ENCODE data around the gene MSX1.

DNA sequence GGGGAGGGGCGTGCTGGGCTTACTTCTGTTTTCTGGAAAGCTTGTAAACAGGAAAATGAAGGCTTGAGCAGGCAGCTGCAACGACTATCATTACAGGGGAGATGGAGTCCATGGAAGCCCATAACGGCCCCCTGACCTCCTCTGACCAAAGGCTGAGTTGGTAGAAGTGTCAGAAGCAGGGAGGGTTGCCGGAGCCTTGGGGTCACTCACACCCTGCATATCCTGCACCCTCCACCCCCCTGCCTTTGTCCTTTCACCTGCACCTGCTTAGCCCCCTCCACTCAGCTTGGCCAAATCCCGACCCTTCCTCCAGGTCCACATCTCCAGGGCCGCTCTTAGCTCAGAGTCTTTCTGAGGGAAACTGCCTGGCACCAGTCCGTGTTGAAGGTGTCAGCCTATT is 12.5 kb upstream of the MSX1 start:
- TF ChIP-seq POLR2A (IDR thresholded peaks at IDR 0.05; ENCODE audit: low read depth, low read length) (no peak), POLR2AphosphoS5 (IDR thresholded peaks at IDR 0.05; ENCODE audit: insufficient read depth, low read depth, low read length) (no peak), MAX (IDR thresholded peaks at IDR 0.05; ENCODE audit: insufficient read depth, insufficient read length) (no peak), JUN (IDR thresholded peaks at IDR 0.05; ENCODE audit: borderline replicate concordance, insufficient read depth, insufficient read length, low read depth) (no peak), EZH2 (IDR thresholded peaks at IDR 0.05; ENCODE audit: borderline replicate concordance, low read depth, low read length, severe bottlenecking) (no peak), MYC (IDR thresholded peaks at IDR 0.05; ENCODE audit: low read depth, low read length) (no peak), GATA2 (IDR thresholded peaks at IDR 0.05; ENCODE audit: insufficient read depth, insufficient read length, low read depth, low read length) (no peak)
- TF ChIP-seq, protein P1, sequence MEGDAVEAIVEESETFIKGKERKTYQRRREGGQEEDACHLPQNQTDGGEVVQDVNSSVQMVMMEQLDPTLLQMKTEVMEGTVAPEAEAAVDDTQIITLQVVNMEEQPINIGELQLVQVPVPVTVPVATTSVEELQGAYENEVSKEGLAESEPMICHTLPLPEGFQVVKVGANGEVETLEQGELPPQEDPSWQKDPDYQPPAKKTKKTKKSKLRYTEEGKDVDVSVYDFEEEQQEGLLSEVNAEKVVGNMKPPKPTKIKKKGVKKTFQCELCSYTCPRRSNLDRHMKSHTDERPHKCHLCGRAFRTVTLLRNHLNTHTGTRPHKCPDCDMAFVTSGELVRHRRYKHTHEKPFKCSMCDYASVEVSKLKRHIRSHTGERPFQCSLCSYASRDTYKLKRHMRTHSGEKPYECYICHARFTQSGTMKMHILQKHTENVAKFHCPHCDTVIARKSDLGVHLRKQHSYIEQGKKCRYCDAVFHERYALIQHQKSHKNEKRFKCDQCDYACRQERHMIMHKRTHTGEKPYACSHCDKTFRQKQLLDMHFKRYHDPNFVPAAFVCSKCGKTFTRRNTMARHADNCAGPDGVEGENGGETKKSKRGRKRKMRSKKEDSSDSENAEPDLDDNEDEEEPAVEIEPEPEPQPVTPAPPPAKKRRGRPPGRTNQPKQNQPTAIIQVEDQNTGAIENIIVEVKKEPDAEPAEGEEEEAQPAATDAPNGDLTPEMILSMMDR (IDR thresholded peaks at IDR 0.05; ENCODE audit: extremely low read depth in 1 of 2, insufficient read depth in 1 of 2, low read depth in 1 of 2, low read length in 2 of 2): no peak
